HL-60 (cell line): ENCODE data around the gene SOX14.

ENCODE experiments used
- DNase-seq, 2 experiments: peaks; one replicate each; pipeline ENCODE4 v3.0.0-alpha.2; 2010 to 2020; ENCODE audit warnings: low read depth in 1 of 2, low spot score in 1 of 2
- H3K27ac ChIP-seq: fragments of 250-450 bp; sonication (Bioruptor Pico); replicated peaks from 2 replicates; pipeline ENCODE4 v1.5.1; 2020; ENCODE audit warnings: mild to moderate bottlenecking, moderate library complexity
- H3K27me3 ChIP-seq: fragments of 250-450 bp; sonication (Bioruptor Pico); 2 replicates; pipeline ENCODE4 v1.5.1; 2021; ENCODE audit warnings: mild to moderate bottlenecking, moderate library complexity; ENCODE audit not compliant: insufficient read depth, poor library complexity, severe bottlenecking
- H3K4me3 ChIP-seq: replicated peaks from 2 replicates; pipeline ENCODE4 v1.5.1; 2011; ENCODE audit warnings: mild to moderate bottlenecking, control low read depth, low read length; ENCODE audit not compliant: insufficient read depth
- GABPA ChIP-seq: IDR thresholded peaks from 2 replicates; pipeline ENCODE4 v1.6.1; 2012; ENCODE audit warnings: low read depth
- POLR2AphosphoS5 ChIP-seq: IDR thresholded peaks from 2 replicates; pipeline ENCODE4 v1.6.1; 2012; ENCODE audit warnings: low read depth
- SPI1 ChIP-seq: IDR thresholded peaks from 2 replicates; pipeline ENCODE4 v1.6.1; 2012; ENCODE audit warnings: low read depth, mild to moderate bottlenecking, borderline replicate concordance
- TF ChIP-seq, protein P1 (sequence below): IDR thresholded peaks from one replicate; pipeline ENCODE4 v1.5.1; 2011; ENCODE audit warnings: low read length, control low read depth, inconsistent platforms; ENCODE audit not compliant: insufficient read depth
- TF ChIP-seq, protein P2 (sequence below): IDR thresholded peaks from 2 replicates; pipeline ENCODE4 v1.6.1; 2012; ENCODE audit warnings: low read depth; ENCODE audit not compliant: insufficient replicate concordance

The SOX14 gene

DNA sequence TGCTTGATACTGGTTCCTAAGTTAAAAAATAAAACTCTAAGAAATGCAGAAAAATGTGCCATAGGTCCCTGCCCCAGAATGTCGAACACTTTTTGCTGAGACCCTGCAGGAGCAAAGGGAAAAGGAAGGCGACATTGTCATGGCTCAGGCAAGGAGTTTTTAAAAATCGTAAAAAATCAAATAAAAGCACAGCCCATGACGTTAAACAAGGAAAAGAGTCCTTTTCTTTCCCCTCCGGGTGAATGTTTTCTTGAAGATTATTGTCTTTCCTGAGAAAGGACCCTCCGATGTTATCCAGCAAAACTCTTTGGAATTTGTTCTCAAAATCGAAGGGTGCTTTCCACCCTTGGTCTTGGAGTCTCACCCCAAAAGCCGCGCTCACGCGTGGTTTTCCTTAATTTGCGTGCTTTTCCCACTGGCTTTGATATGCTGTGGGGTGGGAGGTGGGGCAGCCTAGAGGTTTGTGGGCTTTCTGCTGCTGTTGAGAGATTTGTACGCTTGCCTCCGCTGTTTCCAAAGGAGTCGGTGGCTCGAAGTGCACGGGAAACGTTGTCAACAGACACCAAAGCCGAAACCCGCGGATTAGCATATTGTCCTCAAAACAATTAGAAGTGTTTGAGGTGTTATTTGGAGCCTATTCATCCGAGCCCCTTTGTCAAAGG, 2.9 kb downstream of the SOX14 start:
- DNase-seq: no peak
- TF ChIP-seq SPI1 (no peak), GABPA (no peak), POLR2AphosphoS5 (no peak)
- TF ChIP-seq, protein P1, sequence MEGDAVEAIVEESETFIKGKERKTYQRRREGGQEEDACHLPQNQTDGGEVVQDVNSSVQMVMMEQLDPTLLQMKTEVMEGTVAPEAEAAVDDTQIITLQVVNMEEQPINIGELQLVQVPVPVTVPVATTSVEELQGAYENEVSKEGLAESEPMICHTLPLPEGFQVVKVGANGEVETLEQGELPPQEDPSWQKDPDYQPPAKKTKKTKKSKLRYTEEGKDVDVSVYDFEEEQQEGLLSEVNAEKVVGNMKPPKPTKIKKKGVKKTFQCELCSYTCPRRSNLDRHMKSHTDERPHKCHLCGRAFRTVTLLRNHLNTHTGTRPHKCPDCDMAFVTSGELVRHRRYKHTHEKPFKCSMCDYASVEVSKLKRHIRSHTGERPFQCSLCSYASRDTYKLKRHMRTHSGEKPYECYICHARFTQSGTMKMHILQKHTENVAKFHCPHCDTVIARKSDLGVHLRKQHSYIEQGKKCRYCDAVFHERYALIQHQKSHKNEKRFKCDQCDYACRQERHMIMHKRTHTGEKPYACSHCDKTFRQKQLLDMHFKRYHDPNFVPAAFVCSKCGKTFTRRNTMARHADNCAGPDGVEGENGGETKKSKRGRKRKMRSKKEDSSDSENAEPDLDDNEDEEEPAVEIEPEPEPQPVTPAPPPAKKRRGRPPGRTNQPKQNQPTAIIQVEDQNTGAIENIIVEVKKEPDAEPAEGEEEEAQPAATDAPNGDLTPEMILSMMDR: no peak
- TF ChIP-seq, protein P2, sequence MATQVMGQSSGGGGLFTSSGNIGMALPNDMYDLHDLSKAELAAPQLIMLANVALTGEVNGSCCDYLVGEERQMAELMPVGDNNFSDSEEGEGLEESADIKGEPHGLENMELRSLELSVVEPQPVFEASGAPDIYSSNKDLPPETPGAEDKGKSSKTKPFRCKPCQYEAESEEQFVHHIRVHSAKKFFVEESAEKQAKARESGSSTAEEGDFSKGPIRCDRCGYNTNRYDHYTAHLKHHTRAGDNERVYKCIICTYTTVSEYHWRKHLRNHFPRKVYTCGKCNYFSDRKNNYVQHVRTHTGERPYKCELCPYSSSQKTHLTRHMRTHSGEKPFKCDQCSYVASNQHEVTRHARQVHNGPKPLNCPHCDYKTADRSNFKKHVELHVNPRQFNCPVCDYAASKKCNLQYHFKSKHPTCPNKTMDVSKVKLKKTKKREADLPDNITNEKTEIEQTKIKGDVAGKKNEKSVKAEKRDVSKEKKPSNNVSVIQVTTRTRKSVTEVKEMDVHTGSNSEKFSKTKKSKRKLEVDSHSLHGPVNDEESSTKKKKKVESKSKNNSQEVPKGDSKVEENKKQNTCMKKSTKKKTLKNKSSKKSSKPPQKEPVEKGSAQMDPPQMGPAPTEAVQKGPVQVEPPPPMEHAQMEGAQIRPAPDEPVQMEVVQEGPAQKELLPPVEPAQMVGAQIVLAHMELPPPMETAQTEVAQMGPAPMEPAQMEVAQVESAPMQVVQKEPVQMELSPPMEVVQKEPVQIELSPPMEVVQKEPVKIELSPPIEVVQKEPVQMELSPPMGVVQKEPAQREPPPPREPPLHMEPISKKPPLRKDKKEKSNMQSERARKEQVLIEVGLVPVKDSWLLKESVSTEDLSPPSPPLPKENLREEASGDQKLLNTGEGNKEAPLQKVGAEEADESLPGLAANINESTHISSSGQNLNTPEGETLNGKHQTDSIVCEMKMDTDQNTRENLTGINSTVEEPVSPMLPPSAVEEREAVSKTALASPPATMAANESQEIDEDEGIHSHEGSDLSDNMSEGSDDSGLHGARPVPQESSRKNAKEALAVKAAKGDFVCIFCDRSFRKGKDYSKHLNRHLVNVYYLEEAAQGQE: no peak
- no peak overlapping the region for H3K27ac ChIP-seq
- H3K27me3 ChIP-seq: peaks cover 98% of the 10 kb centered on the region
- no peak overlapping the region for H3K4me3 ChIP-seq

DNA sequence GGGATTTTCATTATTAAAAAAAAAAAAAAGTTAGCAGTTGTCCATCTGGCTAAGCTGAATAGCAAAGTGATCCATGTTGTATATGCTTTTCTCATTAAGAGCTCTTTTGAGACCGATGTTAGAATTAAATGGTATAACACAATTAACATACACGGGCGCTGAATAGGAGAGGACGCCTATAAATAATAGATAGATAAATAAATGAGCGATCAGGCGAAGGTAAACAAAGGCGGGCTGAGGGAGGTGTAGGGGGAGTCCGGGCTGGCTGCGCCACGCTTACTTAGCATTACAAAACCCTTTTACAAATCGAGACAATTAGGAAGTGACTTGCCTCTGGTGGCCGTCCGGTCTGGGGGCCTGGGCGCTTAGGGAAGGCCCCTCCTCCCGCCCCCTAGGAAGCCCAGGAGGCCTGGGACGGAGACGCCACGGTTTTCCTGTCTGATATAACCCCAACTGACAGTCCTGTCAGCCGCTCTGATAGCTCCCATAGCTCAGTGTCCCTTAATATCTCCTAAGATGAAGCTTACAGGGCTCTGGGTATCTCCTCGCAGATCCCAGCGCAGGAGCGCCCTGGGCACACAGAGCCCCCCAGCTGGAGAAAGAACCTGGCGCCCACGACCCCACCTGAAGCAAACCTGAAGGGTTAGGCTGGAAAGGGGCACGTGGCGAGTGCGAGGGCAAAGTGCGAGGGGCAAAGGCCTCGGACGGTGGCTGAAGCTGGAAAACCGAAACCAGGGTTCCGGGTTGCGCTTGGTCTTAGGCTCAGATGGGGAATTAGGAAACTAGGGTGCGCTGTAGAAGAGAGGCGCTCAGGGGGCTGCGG, 3.6 kb downstream of the SOX14 start:
- H3K4me3 ChIP-seq: no peak overlapping the region
- no peak for TF ChIP-seq GABPA
- no peak for TF ChIP-seq SPI1
- no peak for TF ChIP-seq POLR2AphosphoS5
- TF ChIP-seq, protein P2: no peak
- TF ChIP-seq, protein P1: no peak
- peaks cover 98% of the 10 kb centered on the region for H3K27me3 ChIP-seq
- no peak overlapping the region for H3K27ac ChIP-seq
- no peak for DNase-seq

DNA sequence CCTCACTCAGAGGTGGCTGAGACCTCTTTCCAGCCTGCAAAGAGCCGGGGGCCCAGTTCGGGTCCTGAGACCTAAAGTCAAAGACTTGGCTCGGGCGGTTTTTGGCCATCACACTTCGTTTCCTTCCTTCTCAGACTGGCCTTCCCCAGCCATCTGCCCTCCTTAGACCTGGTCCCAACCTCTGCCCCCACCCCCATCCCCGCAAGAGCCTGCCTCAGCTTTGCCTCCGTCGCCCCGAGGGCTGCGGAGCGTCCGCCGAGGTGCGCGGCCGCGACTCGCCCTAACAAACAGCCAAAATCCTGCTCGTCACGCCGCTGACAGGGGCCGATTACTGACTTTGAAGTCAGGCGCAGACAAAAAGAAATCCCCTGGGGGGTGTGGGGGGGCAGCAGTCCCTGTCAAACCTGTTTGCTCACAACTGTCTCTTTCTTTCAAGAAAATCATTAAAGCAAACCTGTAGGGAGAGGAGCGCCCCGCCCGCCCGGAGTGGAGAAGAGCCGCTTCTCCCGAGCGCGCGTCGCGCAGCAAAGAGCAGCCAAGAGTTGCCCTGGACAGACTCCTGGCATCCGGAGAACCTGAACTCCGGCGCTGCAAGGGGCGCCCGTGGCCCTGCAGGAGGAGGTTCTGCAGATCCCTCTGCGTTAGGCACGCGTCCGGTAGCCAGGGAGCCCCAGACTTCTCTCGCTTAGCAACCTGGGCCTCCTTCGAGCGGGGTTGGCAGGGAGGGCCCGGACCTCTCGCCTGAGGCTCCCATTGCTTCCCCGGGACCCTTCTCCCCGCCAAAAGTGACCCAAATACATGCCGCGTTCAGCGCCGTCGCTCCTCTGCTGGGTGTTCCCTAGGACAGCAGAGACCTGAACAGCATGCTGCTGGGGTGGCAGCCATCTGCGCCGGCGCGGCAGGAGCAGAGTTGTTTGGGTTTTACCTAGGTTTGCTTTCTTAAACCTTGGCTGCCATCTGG, 4.5 kb downstream of the SOX14 start:
- H3K4me3 ChIP-seq: no peak overlapping the region
- H3K27ac ChIP-seq: no peak overlapping the region
- DNase-seq: no peak
- peaks cover 94% of the 10 kb centered on the region for H3K27me3 ChIP-seq
- TF ChIP-seq POLR2AphosphoS5: no peak
- TF ChIP-seq SPI1: no peak
- TF ChIP-seq GABPA: no peak
- TF ChIP-seq, protein P2: no peak
- TF ChIP-seq, protein P1: no peak
